ENCODE results near the gene LIMS2. TPM values are rescaled to one million over a fixed set of nuclear protein-coding genes. Genes with fewer than 3 reads are reported as not detected.

The LIMS2 gene
- polyA plus RNA-seq, 1 donor, result 25.0 TPM

DNA sequence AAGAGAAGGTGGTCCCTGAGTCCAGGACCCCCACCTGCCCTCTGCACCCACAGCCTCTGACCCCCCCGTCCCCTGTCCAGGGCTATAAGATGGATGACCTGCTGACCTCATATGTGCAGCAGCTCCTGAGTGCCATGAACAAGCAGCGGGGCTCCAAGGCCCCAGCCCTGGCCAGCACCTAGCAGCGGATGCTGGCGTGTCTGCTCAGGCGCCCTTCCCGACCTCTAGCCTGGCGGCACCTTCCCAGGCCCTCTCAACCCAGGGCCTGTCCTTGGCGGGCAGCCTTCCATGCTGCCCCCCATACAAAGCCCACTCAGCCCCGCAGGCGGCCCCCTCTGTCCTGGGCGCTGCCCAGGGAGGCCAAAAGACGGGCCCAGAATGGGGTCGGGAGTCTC is 38.1 kb downstream of the LIMS2 start:
- Histone ChIP-seq H3K4me1 (ENCODE audit: control insufficient read depth, insufficient read depth, low read length) (peaks cover 42% of the 10 kb centered on the region), H3K4me3 (ENCODE audit: low read length) (no peak overlapping the region), H3K27me3 (ENCODE audit: control insufficient read depth, insufficient read depth, low read length) (no peaks in the 10 kb centered on the region), H3K36me3 (ENCODE audit: control insufficient read depth, insufficient read depth, low read length) (peaks cover 66% of the 10 kb centered on the region), H3K27ac (ENCODE audit: low read length) (peak overlapping the region; percentile 76), H3K9me3 (ENCODE audit: control insufficient read depth, low read depth, low read length) (peaks cover 5% of the 10 kb centered on the region)
- no peak for DNase-seq
- no CpG with 5 or more reads among the region's 13 CpGs for WGBS (ENCODE audit: insufficient coverage, low lambda C conversion rate)

DNA sequence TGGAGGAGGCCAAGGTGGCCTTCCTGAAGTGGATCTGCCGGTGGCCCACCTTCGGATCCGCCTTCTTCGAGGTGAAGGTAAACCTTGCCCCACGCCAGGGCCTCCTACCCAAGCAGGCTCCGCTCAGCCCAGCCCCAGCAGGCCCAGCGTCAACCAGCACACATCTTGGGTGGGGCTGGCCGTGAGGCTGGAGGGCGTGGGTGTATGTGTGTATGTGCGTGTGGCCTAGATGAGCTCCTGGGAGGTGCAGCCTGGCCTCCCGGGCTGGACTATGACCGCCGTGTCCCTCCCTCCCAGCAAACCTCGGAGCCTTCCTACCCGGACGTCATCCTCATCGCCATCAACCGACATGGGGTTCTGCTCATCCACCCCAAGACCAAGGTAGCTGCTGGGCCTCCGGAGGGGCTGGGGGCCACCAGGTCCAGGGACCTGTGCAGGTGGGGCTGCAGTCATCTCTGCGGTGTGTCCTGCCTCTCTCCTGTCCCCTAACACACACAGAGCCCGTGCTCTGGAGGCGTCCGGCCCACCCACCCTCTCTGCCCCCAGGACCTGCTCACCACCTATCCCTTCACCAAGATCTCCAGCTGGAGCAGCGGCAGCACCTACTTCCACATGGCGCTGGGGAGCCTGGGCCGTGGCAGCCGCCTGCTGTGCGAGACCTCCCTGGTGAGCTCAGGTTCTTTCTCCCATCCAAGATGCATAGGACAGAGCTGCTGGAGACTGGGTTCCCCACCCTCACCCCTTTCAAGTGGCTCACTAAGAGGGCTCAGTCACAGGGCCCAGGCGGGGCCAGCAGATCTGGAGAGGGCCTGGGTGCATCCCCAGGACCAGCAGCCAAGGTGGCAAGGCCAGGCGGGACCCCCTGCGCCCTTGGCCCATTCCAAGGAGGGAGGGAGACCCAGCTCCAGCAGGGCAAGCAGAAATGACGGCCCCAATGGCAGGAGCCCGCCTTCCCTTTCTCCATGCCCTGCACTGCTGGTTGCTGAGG is 38.8 kb downstream of the LIMS2 start:
- WGBS (ENCODE audit: insufficient coverage, low lambda C conversion rate), result no CpG with 5 or more reads among the region's 33 CpGs
- Histone ChIP-seq H3K27me3 (ENCODE audit: control insufficient read depth, insufficient read depth, low read length) (no peaks in the 10 kb centered on the region), H3K9me3 (ENCODE audit: control insufficient read depth, low read depth, low read length) (peaks cover 5% of the 10 kb centered on the region), H3K4me1 (ENCODE audit: control insufficient read depth, insufficient read depth, low read length) (peaks cover 42% of the 10 kb centered on the region), H3K27ac (ENCODE audit: low read length) (peak overlapping the region; percentile 76), H3K36me3 (ENCODE audit: control insufficient read depth, insufficient read depth, low read length) (peaks cover 73% of the 10 kb centered on the region), H3K4me3 (ENCODE audit: low read length) (no peak overlapping the region)
- DNase-seq, result peak; percentile 84 to 88

DNA sequence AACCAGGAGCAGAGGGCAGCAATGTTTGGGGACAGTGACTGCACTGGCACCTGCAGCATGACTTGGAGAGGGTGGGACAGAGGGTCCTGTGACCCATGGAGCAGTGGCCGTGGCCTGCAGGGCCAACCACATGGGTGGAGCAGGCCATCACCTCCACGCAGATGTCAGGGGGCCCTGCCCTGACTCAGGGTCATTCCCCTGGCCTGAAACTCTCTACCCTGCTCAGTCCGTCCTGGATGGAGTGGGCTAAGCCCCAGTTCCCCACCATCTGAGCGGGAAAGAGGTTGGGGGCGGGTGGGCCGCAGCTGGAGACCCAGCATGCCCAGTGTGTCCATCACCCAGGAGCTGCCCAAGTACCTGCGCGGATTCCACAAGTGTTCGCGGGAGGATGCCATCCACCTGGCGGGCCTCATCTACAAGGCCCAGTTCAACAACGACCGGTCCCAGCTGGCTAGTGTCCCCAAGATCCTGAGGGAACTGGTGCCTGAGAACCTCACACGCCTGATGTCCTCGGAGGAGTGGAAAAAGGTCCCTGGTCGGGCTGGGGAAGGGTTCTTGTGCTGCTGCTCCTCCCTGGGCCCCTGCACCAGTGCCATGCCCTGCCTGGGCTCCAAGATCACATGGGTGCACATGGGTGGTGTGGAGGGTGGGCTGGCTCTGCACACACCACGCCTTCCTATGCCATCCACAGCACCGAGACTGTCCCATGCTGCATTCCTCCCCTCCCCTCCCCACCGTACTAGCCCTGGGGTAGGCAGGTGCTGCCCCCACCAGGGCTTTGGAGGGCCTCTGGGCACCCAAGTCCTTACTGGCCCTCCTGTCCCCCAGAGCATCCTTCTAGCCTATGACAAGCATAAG is 39.7 kb downstream of the LIMS2 start:
- Histone ChIP-seq H3K27ac (ENCODE audit: low read length) (peak overlapping the region; percentile 76), H3K36me3 (ENCODE audit: control insufficient read depth, insufficient read depth, low read length) (peaks cover 82% of the 10 kb centered on the region)

DNA sequence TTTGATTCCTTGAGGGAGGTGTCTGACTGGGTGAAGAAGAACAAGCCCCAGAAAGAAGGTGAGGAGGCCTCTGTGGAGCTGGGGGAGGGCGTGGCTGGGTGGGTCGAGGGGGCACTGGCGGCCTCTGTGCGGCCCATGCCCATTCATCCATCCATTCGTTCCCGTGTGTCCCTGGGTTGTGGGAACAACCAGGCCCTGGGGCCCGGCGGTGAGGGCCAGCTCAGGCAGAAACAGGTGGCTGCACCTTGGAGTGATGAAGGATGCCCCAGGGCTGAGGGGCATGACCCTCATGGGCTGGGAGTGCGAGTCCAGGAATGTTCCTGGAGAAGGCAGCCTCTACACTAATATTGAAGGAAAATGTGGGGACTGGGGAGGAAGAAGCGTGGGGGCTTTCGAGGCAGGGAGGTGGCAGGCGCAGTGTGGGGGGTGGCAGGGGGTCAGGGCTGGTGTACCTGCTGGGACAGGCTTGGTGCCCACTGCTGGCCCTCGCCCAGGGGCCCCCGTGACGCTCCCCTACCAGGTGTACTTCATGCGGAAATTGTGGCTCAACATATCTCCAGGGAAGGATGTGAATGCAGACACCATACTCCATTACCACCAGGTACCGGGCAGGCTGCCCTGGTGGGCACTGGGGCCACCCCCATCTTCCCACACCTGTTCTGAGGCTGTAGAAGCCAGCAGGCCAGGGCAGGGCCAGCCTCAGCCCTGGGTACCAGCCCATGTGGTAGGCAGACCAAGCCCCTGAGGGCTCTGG is 40.5 kb downstream of the LIMS2 start:
- Histone ChIP-seq H3K27me3 (ENCODE audit: control insufficient read depth, insufficient read depth, low read length) (no peaks in the 10 kb centered on the region), H3K4me3 (ENCODE audit: low read length) (no peak overlapping the region), H3K27ac (ENCODE audit: low read length) (no peak overlapping the region), H3K36me3 (ENCODE audit: control insufficient read depth, insufficient read depth, low read length) (peaks cover 90% of the 10 kb centered on the region), H3K9me3 (ENCODE audit: control insufficient read depth, low read depth, low read length) (peaks cover 5% of the 10 kb centered on the region), H3K4me1 (ENCODE audit: control insufficient read depth, insufficient read depth, low read length) (peaks cover 34% of the 10 kb centered on the region)
- DNase-seq, result no peak
- WGBS (ENCODE audit: insufficient coverage, low lambda C conversion rate), result no CpG with 5 or more reads among the region's 17 CpGs

More for the DNA sequence above, 39.7 kb downstream of the LIMS2 start:
- Histone ChIP-seq H3K27me3 (ENCODE audit: control insufficient read depth, insufficient read depth, low read length) (no peaks in the 10 kb centered on the region), H3K4me3 (ENCODE audit: low read length) (no peak overlapping the region), H3K4me1 (ENCODE audit: control insufficient read depth, insufficient read depth, low read length) (peaks cover 42% of the 10 kb centered on the region), H3K9me3 (ENCODE audit: control insufficient read depth, low read depth, low read length) (peaks cover 5% of the 10 kb centered on the region)
- WGBS (ENCODE audit: insufficient coverage, low lambda C conversion rate), result no CpG with 5 or more reads among the region's 19 CpGs
- DNase-seq, result no peak

DNA sequence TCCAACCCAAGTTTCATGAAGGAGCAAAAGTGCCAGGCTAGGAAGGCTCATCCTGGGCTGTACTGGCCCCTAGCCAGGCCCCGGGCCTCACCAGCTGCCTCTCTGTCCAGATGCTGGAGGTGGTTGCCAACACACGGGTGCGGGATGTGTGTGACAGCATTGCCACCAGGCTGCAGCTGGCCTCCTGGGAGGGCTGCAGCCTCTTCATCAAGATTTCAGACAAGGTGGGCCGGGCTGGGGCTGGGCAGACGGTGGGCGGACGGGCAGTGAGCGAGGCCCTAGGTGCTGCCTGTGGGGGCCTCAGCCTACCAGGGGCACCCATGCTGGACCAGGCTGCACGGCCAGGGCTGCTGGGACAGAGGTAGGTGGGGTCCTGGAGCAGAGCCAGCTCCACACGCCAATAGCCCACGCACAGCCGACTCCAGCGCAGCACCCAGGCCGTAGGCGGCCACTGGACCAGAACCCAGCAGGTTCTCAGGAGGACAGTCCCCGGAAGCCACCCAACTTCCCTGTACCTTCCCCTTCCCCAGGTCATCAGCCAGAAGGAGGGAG is 41.2 kb downstream of the LIMS2 start:
- H3K9me3 ChIP-seq (ENCODE audit: control insufficient read depth, low read depth, low read length), result peaks cover 5% of the 10 kb centered on the region
- WGBS (ENCODE audit: insufficient coverage, low lambda C conversion rate), result no CpG with 5 or more reads among the region's 16 CpGs
- H3K27me3 ChIP-seq (ENCODE audit: control insufficient read depth, insufficient read depth, low read length), result no peaks in the 10 kb centered on the region
- peaks cover 30% of the 10 kb centered on the region for H3K4me1 ChIP-seq (ENCODE audit: control insufficient read depth, insufficient read depth, low read length)
- H3K36me3 ChIP-seq (ENCODE audit: control insufficient read depth, insufficient read depth, low read length), result peaks cover 94% of the 10 kb centered on the region
- no peak for DNase-seq
- H3K27ac ChIP-seq (ENCODE audit: low read length), result no peak overlapping the region
- H3K4me3 ChIP-seq (ENCODE audit: low read length), result no peak overlapping the region

DNA sequence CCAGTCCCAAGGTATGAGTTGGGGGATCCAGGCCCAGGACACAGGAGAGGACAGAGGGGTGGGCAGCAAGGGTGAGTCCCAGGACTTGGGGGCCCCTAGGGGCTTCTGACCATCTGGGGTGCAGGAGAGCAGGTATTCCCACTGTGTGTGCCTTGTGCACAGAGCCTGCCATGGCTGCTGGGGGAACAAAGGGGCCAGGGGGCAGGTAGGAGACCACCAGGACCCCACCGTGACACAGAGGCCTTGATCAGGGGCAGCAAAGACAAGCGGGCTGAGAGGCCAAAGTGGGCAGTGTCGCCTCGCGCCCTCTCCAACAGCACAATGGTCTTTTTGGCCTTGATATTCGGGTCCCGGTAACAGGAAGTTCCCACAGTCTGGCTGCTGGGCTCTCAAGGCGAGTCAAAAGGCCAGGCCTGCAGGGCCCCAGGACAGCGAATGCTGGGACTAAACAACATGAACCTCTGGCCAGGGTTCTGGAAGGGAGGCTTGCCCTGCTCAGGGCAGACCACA is 41.7 kb downstream of the LIMS2 start:
- H3K36me3 ChIP-seq (ENCODE audit: control insufficient read depth, insufficient read depth, low read length), result peaks cover 91% of the 10 kb centered on the region
- H3K4me1 ChIP-seq (ENCODE audit: control insufficient read depth, insufficient read depth, low read length), result peaks cover 30% of the 10 kb centered on the region
- no peak overlapping the region for H3K4me3 ChIP-seq (ENCODE audit: low read length)
- H3K9me3 ChIP-seq (ENCODE audit: control insufficient read depth, low read depth, low read length), result peaks cover 5% of the 10 kb centered on the region
- WGBS (ENCODE audit: insufficient coverage, low lambda C conversion rate), result no CpG with 5 or more reads among the region's 9 CpGs
- no peak for DNase-seq
- H3K27me3 ChIP-seq (ENCODE audit: control insufficient read depth, insufficient read depth, low read length), result no peaks in the 10 kb centered on the region
- no peak overlapping the region for H3K27ac ChIP-seq (ENCODE audit: low read length)

DNA sequence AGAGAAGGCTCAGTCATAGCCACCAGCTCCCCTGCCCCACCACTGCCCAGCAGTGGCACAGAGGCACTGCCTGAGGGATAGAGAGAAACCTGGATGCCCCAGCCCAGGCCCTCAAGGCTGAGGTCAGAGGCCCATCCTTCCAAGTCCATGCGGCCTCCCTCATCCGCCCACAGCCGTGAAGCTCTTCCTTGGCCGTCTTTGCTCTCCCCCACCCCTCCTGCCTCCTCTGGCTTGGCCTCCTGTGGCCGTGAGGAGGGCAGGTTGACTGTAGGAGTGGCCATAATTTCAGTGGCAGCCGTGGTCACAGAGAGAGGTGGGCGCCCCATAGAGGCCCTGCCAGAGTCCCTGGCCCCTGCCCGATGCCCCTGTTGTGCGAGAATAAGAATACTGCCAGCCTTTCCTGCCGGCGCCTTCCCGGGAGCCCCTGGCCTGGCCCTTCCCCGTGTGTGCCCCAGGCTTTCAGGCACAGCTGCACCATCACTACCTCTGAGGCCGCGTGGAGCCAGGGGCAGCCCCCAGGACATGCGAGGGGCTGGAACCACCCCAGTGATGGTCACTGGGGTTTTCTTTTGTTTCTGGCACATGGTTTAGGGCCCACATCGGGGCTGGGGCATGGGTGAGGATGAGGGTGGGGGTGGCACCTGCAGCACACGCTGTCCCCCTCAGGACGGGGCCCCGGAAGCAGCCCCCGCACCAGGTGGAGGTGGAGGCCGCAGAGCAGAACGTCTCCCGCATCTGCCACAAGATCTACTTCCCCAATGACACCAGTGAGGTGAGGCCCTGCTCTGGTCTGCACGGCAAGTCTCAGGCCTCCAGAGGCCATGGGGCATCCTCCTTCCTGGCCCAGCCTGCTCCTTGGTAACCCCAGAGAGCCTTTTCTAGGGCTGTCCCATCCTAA is 42.5 kb downstream of the LIMS2 start:
- H3K9me3 ChIP-seq (ENCODE audit: control insufficient read depth, low read depth, low read length), result peaks cover 5% of the 10 kb centered on the region
- H3K4me1 ChIP-seq (ENCODE audit: control insufficient read depth, insufficient read depth, low read length), result peaks cover 28% of the 10 kb centered on the region
- no peak for DNase-seq
- no peak overlapping the region for H3K4me3 ChIP-seq (ENCODE audit: low read length)
- H3K27me3 ChIP-seq (ENCODE audit: control insufficient read depth, insufficient read depth, low read length), result no peaks in the 10 kb centered on the region
- WGBS (ENCODE audit: insufficient coverage, low lambda C conversion rate), result no CpG with 5 or more reads among the region's 25 CpGs
- H3K36me3 ChIP-seq (ENCODE audit: control insufficient read depth, insufficient read depth, low read length), result peaks cover 91% of the 10 kb centered on the region
- no peak overlapping the region for H3K27ac ChIP-seq (ENCODE audit: low read length)

DNA sequence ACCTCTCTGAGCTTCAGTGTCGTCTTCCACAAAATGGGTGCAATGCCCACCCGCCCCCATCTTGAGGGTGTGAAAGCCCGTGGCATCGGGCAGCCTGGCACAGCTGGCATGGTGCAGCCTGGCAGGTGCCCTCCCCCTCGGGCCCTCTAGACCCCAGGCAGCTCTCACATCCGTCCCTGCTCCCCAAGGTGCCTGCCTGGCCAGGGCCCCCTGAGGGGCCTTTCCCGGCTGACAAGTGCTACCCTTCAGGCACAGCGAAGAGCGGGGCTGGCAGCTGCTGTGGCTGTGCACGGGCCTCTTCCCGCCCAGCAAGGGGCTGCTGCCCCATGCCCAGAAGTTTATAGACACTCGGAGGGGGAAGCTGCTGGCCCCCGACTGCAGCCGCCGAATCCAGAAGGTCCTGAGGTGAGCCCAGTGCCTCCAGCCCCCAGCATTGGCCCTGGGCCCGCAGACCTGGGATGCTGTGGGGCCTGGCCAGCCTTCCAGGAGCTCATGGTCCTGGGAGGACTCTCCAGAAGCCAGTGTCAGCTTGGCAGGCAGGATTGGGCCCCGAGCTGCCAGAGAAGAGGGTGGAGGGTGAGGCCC is 43.2 kb downstream of the LIMS2 start:
- WGBS (ENCODE audit: insufficient coverage, low lambda C conversion rate), result no CpG with 5 or more reads among the region's 17 CpGs
- H3K4me1 ChIP-seq (ENCODE audit: control insufficient read depth, insufficient read depth, low read length), result peaks cover 21% of the 10 kb centered on the region
- H3K36me3 ChIP-seq (ENCODE audit: control insufficient read depth, insufficient read depth, low read length), result peaks cover 91% of the 10 kb centered on the region
- no peaks in the 10 kb centered on the region for H3K27me3 ChIP-seq (ENCODE audit: control insufficient read depth, insufficient read depth, low read length)
- DNase-seq, result no peak
- no peak overlapping the region for H3K4me3 ChIP-seq (ENCODE audit: low read length)
- H3K9me3 ChIP-seq (ENCODE audit: control insufficient read depth, low read depth, low read length), result peaks cover 2% of the 10 kb centered on the region
- no peak overlapping the region for H3K27ac ChIP-seq (ENCODE audit: low read length)

DNA sequence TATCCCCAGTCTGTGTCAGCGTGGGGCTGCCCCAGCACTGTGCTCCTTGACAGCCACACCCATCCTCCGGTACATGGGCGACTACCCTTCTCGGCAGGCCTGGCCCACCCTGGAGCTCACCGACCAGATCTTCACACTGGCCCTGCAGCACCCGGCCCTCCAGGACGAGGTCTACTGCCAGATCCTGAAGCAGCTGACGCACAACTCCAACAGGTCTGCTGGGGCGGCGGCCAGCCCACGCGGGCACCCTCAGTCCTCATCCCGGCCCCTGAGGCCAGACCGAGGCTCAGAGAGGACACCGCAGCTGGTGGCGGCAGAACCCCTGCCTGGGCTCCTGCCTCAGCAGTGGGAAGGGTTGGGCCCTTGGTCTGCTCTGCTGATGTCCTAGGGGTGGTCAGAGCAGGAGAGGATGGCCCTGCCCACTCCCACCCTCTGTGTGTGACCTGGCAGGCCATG is 43.8 kb downstream of the LIMS2 start:
- Histone ChIP-seq H3K27ac (ENCODE audit: low read length) (no peak overlapping the region), H3K9me3 (ENCODE audit: control insufficient read depth, low read depth, low read length) (peaks cover 2% of the 10 kb centered on the region), H3K36me3 (ENCODE audit: control insufficient read depth, insufficient read depth, low read length) (peaks cover 91% of the 10 kb centered on the region), H3K4me3 (ENCODE audit: low read length) (no peak overlapping the region), H3K27me3 (ENCODE audit: control insufficient read depth, insufficient read depth, low read length) (no peaks in the 10 kb centered on the region), H3K4me1 (ENCODE audit: control insufficient read depth, insufficient read depth, low read length) (peaks cover 16% of the 10 kb centered on the region)
- no CpG with 5 or more reads among the region's 16 CpGs for WGBS (ENCODE audit: insufficient coverage, low lambda C conversion rate)
- no peak for DNase-seq
